BLaER1 (cell line): Measurements from ENCODE around the gene KCP.

Experiments used
- H3K27ac ChIP-seq: shearing (Covaris generic); formaldehyde crosslinking; 2 replicates; pipeline ENCODE4 v1.8.1; 2022
- H3K27me3 ChIP-seq: shearing (Covaris generic); formaldehyde crosslinking; 2 replicates; pipeline ENCODE4 v1.8.1; 2022
- H3K36me3 ChIP-seq: shearing (Covaris generic); formaldehyde crosslinking; 2 replicates; pipeline ENCODE4 v1.8.1; 2022
- H3K4me1 ChIP-seq: shearing (Covaris generic); formaldehyde crosslinking; 2 replicates; pipeline ENCODE4 v1.8.1; 2022
- H3K4me2 ChIP-seq: shearing (Covaris generic); formaldehyde crosslinking; 2 replicates; pipeline ENCODE4 v1.8.1; 2022
- H3K4me3 ChIP-seq: shearing (Covaris generic); formaldehyde crosslinking; 2 replicates; pipeline ENCODE4 v1.8.1; 2022
- H3K9ac ChIP-seq: shearing (Covaris generic); formaldehyde crosslinking; 2 replicates; pipeline ENCODE4 v1.8.1; 2022
- H3K9me3 ChIP-seq: shearing (Covaris generic); formaldehyde crosslinking; 2 replicates; pipeline ENCODE4 v1.8.1; 2022
- H4K20me1 ChIP-seq: shearing (Covaris generic); formaldehyde crosslinking; 2 replicates; pipeline ENCODE4 v1.8.1; 2022
- Cebpa-rat ChIP-seq: shearing (Covaris generic); IDR thresholded peaks from 2 replicates; pipeline ENCODE4 v1.8.1; 2022

Gene KCP

GRCh38 chr7:128893251-128894100, 17.0 kb downstream of the KCP start:
- Histone ChIP-seq H3K27me3 (peaks cover 39% of the 10 kb centered on the region), H3K9ac (no peak overlapping the region), H3K9me3 (peaks cover 6% of the 10 kb centered on the region), H3K4me1 (no peaks in the 10 kb centered on the region), H3K36me3 (no peaks in the 10 kb centered on the region), H3K27ac (no peak overlapping the region), H3K4me3 (no peak overlapping the region), H4K20me1 (no peaks in the 10 kb centered on the region), H3K4me2 (no peak overlapping the region)
- no peak for TF ChIP-seq Cebpa-rat

GRCh38 chr7:128892521-128893250, 17.8 kb downstream of the KCP start:
- Histone ChIP-seq H3K4me2 (no peak overlapping the region), H4K20me1 (no peaks in the 10 kb centered on the region), H3K36me3 (no peaks in the 10 kb centered on the region), H3K27ac (no peak overlapping the region), H3K9me3 (no peaks in the 10 kb centered on the region), H3K9ac (no peak overlapping the region), H3K4me1 (no peaks in the 10 kb centered on the region), H3K4me3 (no peak overlapping the region), H3K27me3 (peaks cover 47% of the 10 kb centered on the region)
- no peak for TF ChIP-seq Cebpa-rat

GRCh38 chr7:128891942-128892269, 18.6 kb downstream of the KCP start:
- no peaks in the 10 kb centered on the region for H3K36me3 ChIP-seq
- no peak for TF ChIP-seq Cebpa-rat
- no peak overlapping the region for H3K27ac ChIP-seq
- H4K20me1 ChIP-seq, result no peaks in the 10 kb centered on the region
- H3K9ac ChIP-seq, result no peak overlapping the region
- no peaks in the 10 kb centered on the region for H3K9me3 ChIP-seq
- no peak overlapping the region for H3K4me2 ChIP-seq
- H3K4me1 ChIP-seq, result no peaks in the 10 kb centered on the region; the same call in 1 of the 2 replicates
- H3K27me3 ChIP-seq, result peaks cover 47% of the 10 kb centered on the region
- no peak overlapping the region for H3K4me3 ChIP-seq

DNA sequence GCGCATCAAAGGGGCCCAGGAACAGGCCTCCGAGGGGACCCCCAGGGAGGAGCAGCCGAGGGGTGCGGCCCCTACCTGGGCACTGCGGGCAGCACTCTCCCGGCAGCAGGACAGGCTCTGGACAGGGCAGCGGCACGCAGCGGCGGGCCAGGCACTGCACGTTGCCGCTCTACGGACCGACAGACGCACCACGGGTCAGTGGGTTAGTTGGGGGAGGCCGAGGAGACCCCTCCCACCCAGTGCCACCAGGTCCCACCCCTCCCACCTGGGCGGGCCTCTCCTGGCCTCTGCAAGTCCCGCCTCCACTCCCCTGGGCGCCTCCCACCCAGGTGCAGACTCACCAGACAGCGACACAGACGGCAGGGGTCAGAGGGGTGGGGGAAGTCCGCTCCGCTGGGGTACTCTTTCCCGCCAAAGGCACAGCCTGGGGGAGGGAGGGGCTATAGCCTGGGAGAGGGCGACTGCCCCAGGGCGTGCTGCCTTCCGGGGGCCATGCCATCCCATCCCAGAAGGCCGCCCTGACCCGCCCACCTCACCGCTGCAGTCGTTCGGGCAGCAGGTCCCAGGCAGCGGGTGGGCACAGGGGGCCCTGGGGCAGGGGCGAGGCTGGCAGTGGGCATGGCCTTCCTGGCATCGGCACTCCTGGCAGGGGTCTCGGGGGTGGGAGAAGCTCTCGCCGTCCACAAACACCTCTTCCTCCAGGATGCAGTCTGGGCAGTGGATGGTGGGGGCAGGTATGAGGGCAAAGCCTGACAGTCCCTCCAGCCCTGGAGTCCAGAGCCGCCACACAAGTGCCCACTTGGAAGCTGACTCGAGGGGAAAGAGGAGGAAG, 19.2 kb downstream of the KCP start:
- Histone ChIP-seq H3K4me2 (no peak overlapping the region), H3K9me3 (no peaks in the 10 kb centered on the region), H4K20me1 (no peaks in the 10 kb centered on the region), H3K4me3 (no peak overlapping the region), H3K36me3 (no peaks in the 10 kb centered on the region), H3K9ac (no peak overlapping the region), H3K4me1 (no peaks in the 10 kb centered on the region; the same call in 1 of the 2 replicates), H3K27me3 (peaks cover 47% of the 10 kb centered on the region), H3K27ac (no peak overlapping the region)
- no peak for TF ChIP-seq Cebpa-rat

GRCh38 chr7:128890306-128891109, 20.0 kb downstream of the KCP start:
- Histone ChIP-seq H3K36me3 (no peaks in the 10 kb centered on the region), H3K4me2 (no peak overlapping the region), H3K9ac (no peak overlapping the region), H3K27me3 (peaks cover 47% of the 10 kb centered on the region), H3K9me3 (no peaks in the 10 kb centered on the region), H3K4me1 (no peaks in the 10 kb centered on the region; the same call in 1 of the 2 replicates), H3K27ac (no peak overlapping the region), H3K4me3 (no peak overlapping the region), H4K20me1 (no peaks in the 10 kb centered on the region)
- TF ChIP-seq Cebpa-rat, result no peak

DNA sequence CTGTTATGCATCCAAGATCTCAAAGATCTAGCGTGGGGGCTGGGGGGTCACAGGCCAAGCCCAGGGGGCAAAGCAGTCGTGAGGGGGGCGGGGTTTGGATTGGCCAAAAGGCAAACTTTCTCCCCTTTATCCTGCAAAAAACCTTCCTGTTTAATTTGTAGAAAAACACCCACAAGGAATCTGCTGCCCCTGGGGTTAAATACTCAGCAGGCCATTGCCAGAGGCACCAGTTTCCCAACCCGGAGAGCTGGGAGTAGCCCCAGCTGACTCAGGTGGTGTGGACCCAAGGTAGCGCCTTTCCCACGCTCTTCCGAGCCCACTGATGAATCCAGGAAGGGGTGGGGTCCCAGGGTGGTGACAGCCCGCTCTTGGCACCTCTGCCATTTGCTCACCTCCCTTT, 21.4 kb downstream of the KCP start:
- no peaks in the 10 kb centered on the region for H3K36me3 ChIP-seq
- H4K20me1 ChIP-seq, result no peaks in the 10 kb centered on the region
- no peaks in the 10 kb centered on the region for H3K9me3 ChIP-seq
- peaks cover 47% of the 10 kb centered on the region for H3K27me3 ChIP-seq
- no peak overlapping the region for H3K27ac ChIP-seq
- H3K4me3 ChIP-seq, result no peak overlapping the region
- H3K4me1 ChIP-seq, result peaks cover 3% of the 10 kb centered on the region
- no peak for TF ChIP-seq Cebpa-rat
- H3K4me2 ChIP-seq, result no peak overlapping the region
- H3K9ac ChIP-seq, result no peak overlapping the region

- Histone ChIP-seq H3K4me2 (no peak overlapping the region), H3K27me3 (peaks cover 47% of the 10 kb centered on the region), H4K20me1 (no peaks in the 10 kb centered on the region), H3K27ac (no peak overlapping the region), H3K4me3 (no peak overlapping the region), H3K9me3 (no peaks in the 10 kb centered on the region), H3K4me1 (peaks cover 7% of the 10 kb centered on the region), H3K36me3 (no peaks in the 10 kb centered on the region), H3K9ac (no peak overlapping the region)
- no peak for TF ChIP-seq Cebpa-rat
Observed at GRCh38 chr7:128888756-128889095, 21.8 kb downstream of the KCP start.

DNA sequence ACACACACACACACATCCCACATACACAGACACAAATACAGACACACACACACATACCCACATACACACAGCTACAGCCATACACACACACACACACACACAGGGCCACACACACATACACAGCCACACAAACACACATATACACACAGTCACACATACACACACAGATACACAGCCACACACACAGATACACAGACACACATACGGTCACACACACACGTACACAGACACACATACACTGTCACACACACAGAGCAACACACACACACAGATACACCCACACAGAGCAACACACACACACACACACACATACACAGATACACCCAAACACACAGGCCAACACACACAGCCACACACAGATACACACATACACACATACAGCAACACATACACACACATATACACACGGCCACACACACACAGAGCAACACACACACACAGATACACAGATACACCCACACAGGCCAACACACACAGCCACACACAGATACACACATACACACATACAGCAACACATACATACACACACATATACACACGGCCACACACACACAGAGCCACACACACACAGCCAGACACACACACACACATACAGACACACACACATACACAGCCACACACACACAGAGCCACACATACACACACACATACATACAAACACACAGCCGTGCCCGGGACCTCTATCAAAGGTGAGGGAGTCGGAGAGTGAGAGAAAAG, 22.3 kb downstream of the KCP start:
- H4K20me1 ChIP-seq, result no peaks in the 10 kb centered on the region
- peaks cover 47% of the 10 kb centered on the region for H3K27me3 ChIP-seq
- H3K9ac ChIP-seq, result no peak overlapping the region
- no peaks in the 10 kb centered on the region for H3K36me3 ChIP-seq
- H3K4me2 ChIP-seq, result no peak overlapping the region
- no peak for TF ChIP-seq Cebpa-rat
- H3K4me1 ChIP-seq, result peaks cover 9% of the 10 kb centered on the region
- H3K9me3 ChIP-seq, result no peaks in the 10 kb centered on the region
- no peak overlapping the region for H3K4me3 ChIP-seq
- no peak overlapping the region for H3K27ac ChIP-seq
